HCT116 (cell line): ENCODE results near the gene MBP. TPM values are rescaled to one million over a fixed set of nuclear protein-coding genes. Genes with fewer than 3 reads are reported as not detected.

Experiments used
- ATAC-seq: fragments of 200-7000 bp; cut with Tn5 transposase; 2 replicates; pipeline ENCODE4 v1.9.1; 2020; ENCODE audit warnings: mild to moderate bottlenecking, moderate library complexity
- BruUV-seq: library from RNA; stranded (reverse); fragments of 400-500 nt; replicated peaks from 2 replicates; lab custom pipeline; 2021; lab: Mats Ljungman, UMichigan
- CTCF ChIA-PET: fragments of 300-600 bp; sonication (Branson Sonifier 250); formaldehyde crosslinking; loops from one replicate; lab custom pipeline; 2021; ENCODE audit warnings: antibody characterized with exemption; lab: Charles Lee
- POLR2A ChIA-PET: fragments of 300-600, 350-600 bp; sonication (Branson Sonifier 250); formaldehyde crosslinking; loops from one replicate; lab custom pipeline; 2021; ENCODE audit warnings: antibody characterized with exemption; lab: Charles Lee
- RAD21 ChIA-PET, 2 experiments: fragments of 300-600 bp; sonication (Branson Sonifier 250); formaldehyde crosslinking; loops; one replicate each; lab custom pipeline; 2023; ENCODE audit warnings: low total read pairs in 2 of 2; ENCODE audit not compliant: uncharacterized antibody in 2 of 2, unreplicated experiment in 2 of 2, low non-redundant PET in 1 of 2; lab: Charles Lee
- DNase-seq: peaks from one replicate; pipeline ENCODE4 v3.0.0-alpha.2; 2010; ENCODE audit warnings: low read depth, low spot score
- H2AFZ ChIP-seq: fragments of 200-600 bp; shearing (Covaris generic), sonication (generic); 2 replicates; pipeline ENCODE4 v1.6.1; 2017; ENCODE audit warnings: low read depth, mixed run types, mixed read lengths, antibody characterized with exemption, low read length; ENCODE audit not compliant: poor library complexity, severe bottlenecking
- H3K27ac ChIP-seq: 2 replicates; pipeline ENCODE4 v1.5.1; 2012; ENCODE audit warnings: low read depth, low read length
- H3K27me3 ChIP-seq: fragments of 200-600 bp; sonication (generic); 2 replicates; pipeline ENCODE4 v1.6.1; 2016; ENCODE audit warnings: mixed run types, low read length, mixed read lengths; ENCODE audit not compliant: insufficient read depth
- H3K36me3 ChIP-seq, 2 experiments: fragments of 200-500 bp in 1 of 2; fragments of 200-600 bp in 1 of 2; sonication (Bioruptor generic) in 1 of 2; sonication (generic) in 1 of 2; 2 replicates each; pipeline versions ENCODE4 v1.5.1 to v1.6.1; 2014 to 2016; ENCODE audit warnings: low read length in 2 of 2, inconsistent platforms in 1 of 2, mixed read lengths in 1 of 2, mixed run types in 1 of 2; ENCODE audit not compliant: insufficient read depth in 2 of 2, control insufficient read depth in 1 of 2
- H3K4me1 ChIP-seq, 2 experiments: fragments of 200-600 bp in 1 of 2; sonication (generic) in 1 of 2; 2 replicates each; pipeline versions ENCODE4 v1.5.1 to v1.6.1; 2012 to 2017; ENCODE audit warnings: low read length in 2 of 2, inconsistent platforms in 1 of 2, mild to moderate bottlenecking in 1 of 2, mixed read lengths in 1 of 2, mixed run types in 1 of 2, moderate library complexity in 1 of 2; ENCODE audit not compliant: insufficient read depth in 2 of 2, control insufficient read depth in 1 of 2
- H3K4me2 ChIP-seq: fragments of 200-600 bp; sonication (generic); 2 replicates; pipeline ENCODE4 v1.6.1; 2017; ENCODE audit warnings: mixed run types, low read length, mixed read lengths
- H3K4me3 ChIP-seq, 2 experiments: fragments of 200-600 bp in 1 of 2; sonication (generic) in 1 of 2; replicated peaks in 1 of 2; 2 replicates each; pipeline ENCODE4 v1.5.1; 2011 to 2016; ENCODE audit warnings: low read length in 2 of 2, control low read depth in 1 of 2, low read depth in 1 of 2, mild to moderate bottlenecking in 1 of 2, mixed read lengths in 1 of 2, mixed run types in 1 of 2
- H3K79me2 ChIP-seq: fragments of 200-600 bp; sonication (generic); 2 replicates; pipeline ENCODE4 v1.6.1; 2017; ENCODE audit warnings: mild to moderate bottlenecking, mixed run types, low read length, moderate library complexity, mixed read lengths; ENCODE audit not compliant: insufficient read depth
- H3K9ac ChIP-seq: fragments of 200-600 bp; sonication (generic); 2 replicates; pipeline ENCODE4 v1.6.1; 2016; ENCODE audit warnings: low read length, mixed read lengths
- H3K9me2 ChIP-seq: fragments of 200-600 bp; sonication (generic), shearing (Covaris generic); 2 replicates; pipeline ENCODE4 v1.6.1; 2017; ENCODE audit warnings: mixed run types, mild to moderate bottlenecking, moderate library complexity; ENCODE audit not compliant: insufficient read depth
- H3K9me3 ChIP-seq, 2 experiments: fragments of 200-500 bp in 1 of 2; fragments of 200-600 bp in 1 of 2; sonication (Bioruptor generic) in 1 of 2; sonication (generic) in 1 of 2; 2 replicates each; pipeline ENCODE4 v1.6.1; 2014 to 2017; ENCODE audit warnings: low read length in 2 of 2, mixed read lengths in 2 of 2, inconsistent platforms in 1 of 2, low read depth in 1 of 2, mild to moderate bottlenecking in 1 of 2, mixed run types in 1 of 2, moderate library complexity in 1 of 2; ENCODE audit not compliant: control insufficient read depth in 1 of 2, insufficient read depth in 1 of 2
- H4K20me1 ChIP-seq: fragments of 200-600 bp; sonication (generic), shearing (Covaris generic); 2 replicates; pipeline ENCODE4 v1.6.1; 2017; ENCODE audit warnings: mixed run types, mild to moderate bottlenecking, moderate library complexity; ENCODE audit not compliant: insufficient read depth
- CBX3 ChIP-seq: IDR thresholded peaks from 2 replicates; pipeline ENCODE4 v1.6.1; 2012; ENCODE audit warnings: low read depth
- CEBPB ChIP-seq: IDR thresholded peaks from 2 replicates; pipeline ENCODE4 v1.6.1; 2012; ENCODE audit warnings: low read depth
- CTCF ChIP-seq, 3 experiments: fragments of 200-600 bp in 1 of 3; sonication (generic) in 1 of 3; IDR thresholded peaks in 2 of 3; conservative IDR thresholded peaks in 1 of 3; 2 replicates each; pipeline ENCODE4 v1.5.1; 2012 to 2017; ENCODE audit warnings: low read depth in 2 of 3, low read length in 2 of 3, antibody characterized with exemption in 1 of 3, borderline replicate concordance in 1 of 3, control low read depth in 1 of 3, mild to moderate bottlenecking in 1 of 3, mixed read lengths in 1 of 3, mixed run types in 1 of 3, moderate library complexity in 1 of 3; ENCODE audit not compliant: insufficient read depth in 1 of 3
- ELF1 ChIP-seq: IDR thresholded peaks from 2 replicates; pipeline ENCODE4 v1.6.1; 2012; ENCODE audit warnings: low read depth, borderline replicate concordance
- EZH2 ChIP-seq: fragments of 200-600 bp; sonication (generic); IDR thresholded peaks from 2 replicates; pipeline ENCODE4 v1.6.1; 2017; ENCODE audit warnings: antibody characterized with exemption, mixed run types
- EZH2phosphoT487 ChIP-seq: fragments of 200-600 bp; IDR thresholded peaks from 2 replicates; pipeline ENCODE4 v1.6.1; 2018; ENCODE audit warnings: antibody characterized with exemption, borderline replicate concordance
- FOSL1 ChIP-seq: IDR thresholded peaks from 2 replicates; pipeline ENCODE4 v1.6.1; 2012; ENCODE audit warnings: low read depth
- JUND ChIP-seq: IDR thresholded peaks from 2 replicates; pipeline ENCODE4 v1.6.1; 2012
- RAD21 ChIP-seq: IDR thresholded peaks from 2 replicates; pipeline ENCODE4 v1.6.1; 2012; ENCODE audit warnings: low read depth, mild to moderate bottlenecking
- REST ChIP-seq: IDR thresholded peaks from 2 replicates; pipeline ENCODE4 v1.6.1; 2012; ENCODE audit warnings: low read depth
- SIN3A ChIP-seq: IDR thresholded peaks from 2 replicates; pipeline ENCODE4 v1.6.1; 2012; ENCODE audit warnings: low read depth
- SRF ChIP-seq: IDR thresholded peaks from 2 replicates; pipeline ENCODE4 v1.6.1; 2012; ENCODE audit warnings: low read depth
- TCF7L2 ChIP-seq: IDR thresholded peaks from 2 replicates; pipeline ENCODE4 v1.7.0; 2011; ENCODE audit warnings: borderline replicate concordance, inconsistent platforms; ENCODE audit not compliant: insufficient read depth, insufficient read length; ENCODE audit errors: extremely low read depth
- YY1 ChIP-seq: IDR thresholded peaks from 2 replicates; pipeline ENCODE4 v1.6.1; 2011; ENCODE audit warnings: low read length, low read depth, moderate library complexity, mild to moderate bottlenecking; ENCODE audit not compliant: insufficient replicate concordance; ENCODE audit errors: extremely low read depth
- ZFX ChIP-seq: fragments of 450-650 bp; IDR thresholded peaks from 2 replicates; pipeline ENCODE4 v1.6.1; 2017
- ZNF274 ChIP-seq: fragments of 200-500 bp; sonication (Bioruptor generic); IDR thresholded peaks from 2 replicates; pipeline ENCODE4 v1.6.1; 2014; ENCODE audit warnings: mild to moderate bottlenecking, low read depth, low read length, inconsistent platforms
- intact Hi-C: fragments of 100-400 bp; cut with micrococcal nuclease; formaldehyde crosslinking; loops from 2 replicates; pipeline ENCODE4 v1.10.0; 2022
- total RNA-seq: library from RNA; stranded (reverse); gene quantifications from one replicate; pipeline ENCODE4 v1.2.1, GENCODE V29; 2021; ENCODE audit not compliant: unreplicated experiment
- TF ChIP-seq, protein P1 (sequence below): IDR thresholded peaks from 2 replicates; pipeline ENCODE4 v1.6.1; 2012
- TF ChIP-seq, protein P2 (sequence below): IDR thresholded peaks from 2 replicates; pipeline ENCODE4 v1.6.1; 2012
- TF ChIP-seq, protein P3 (sequence below): IDR thresholded peaks from 2 replicates; pipeline ENCODE4 v1.6.1; 2011; ENCODE audit warnings: mild to moderate bottlenecking, low read length, moderate library complexity; ENCODE audit not compliant: insufficient replicate concordance; ENCODE audit errors: extremely low read depth

MBP gene
- total RNA-seq, 1 experiment from 2014 or later: 34.9 TPM

GRCh38 chr18:77164026-77164425 is 31.4 kb upstream of the MBP start:
- H3K27me3 ChIP-seq: no peaks in the 10 kb centered on the region
- H3K4me2 ChIP-seq: no peak overlapping the region
- intact Hi-C loops: no loop called here
- H2AFZ ChIP-seq: no peak overlapping the region
- no peaks in the 10 kb centered on the region for H3K9me3 ChIP-seq
- ATAC-seq: no peak
- DNase-seq: no peak
- BruUV-seq: no TSS peak
- H3K27ac ChIP-seq: no peak overlapping the region
- H3K36me3 ChIP-seq: no peaks in the 10 kb centered on the region
- no peaks in the 10 kb centered on the region for H3K9me2 ChIP-seq
- CTCF ChIA-PET: no interaction called here
- TF ChIP-seq EZH2phosphoT487: no peak
- TF ChIP-seq REST: no peak
- no peak for TF ChIP-seq RAD21
- no peak for TF ChIP-seq CTCF (IDR thresholded peaks at IDR 0.05 in 2 of 3, conservative IDR thresholded peaks at IDR 0.05 in 1 of 3; ENCODE audit: borderline replicate concordance in 1 of 3, insufficient read depth in 1 of 3, low read depth in 2 of 3, low read length in 2 of 3)
- TF ChIP-seq TCF7L2: no peak
- TF ChIP-seq, protein P1, sequence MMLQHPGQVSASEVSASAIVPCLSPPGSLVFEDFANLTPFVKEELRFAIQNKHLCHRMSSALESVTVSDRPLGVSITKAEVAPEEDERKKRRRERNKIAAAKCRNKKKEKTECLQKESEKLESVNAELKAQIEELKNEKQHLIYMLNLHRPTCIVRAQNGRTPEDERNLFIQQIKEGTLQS: no peak
- TF ChIP-seq SRF: no peak
- no peak for TF ChIP-seq ZNF274
- TF ChIP-seq, protein P2, sequence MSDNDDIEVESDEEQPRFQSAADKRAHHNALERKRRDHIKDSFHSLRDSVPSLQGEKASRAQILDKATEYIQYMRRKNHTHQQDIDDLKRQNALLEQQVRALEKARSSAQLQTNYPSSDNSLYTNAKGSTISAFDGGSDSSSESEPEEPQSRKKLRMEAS: no peak
- TF ChIP-seq CEBPB: no peak
- TF ChIP-seq ZFX: no peak
- TF ChIP-seq ELF1: no peak
- TF ChIP-seq JUND: no peak
- no peak for TF ChIP-seq EZH2
- TF ChIP-seq CBX3: no peak
- TF ChIP-seq SIN3A: no peak
- TF ChIP-seq, protein P3, sequence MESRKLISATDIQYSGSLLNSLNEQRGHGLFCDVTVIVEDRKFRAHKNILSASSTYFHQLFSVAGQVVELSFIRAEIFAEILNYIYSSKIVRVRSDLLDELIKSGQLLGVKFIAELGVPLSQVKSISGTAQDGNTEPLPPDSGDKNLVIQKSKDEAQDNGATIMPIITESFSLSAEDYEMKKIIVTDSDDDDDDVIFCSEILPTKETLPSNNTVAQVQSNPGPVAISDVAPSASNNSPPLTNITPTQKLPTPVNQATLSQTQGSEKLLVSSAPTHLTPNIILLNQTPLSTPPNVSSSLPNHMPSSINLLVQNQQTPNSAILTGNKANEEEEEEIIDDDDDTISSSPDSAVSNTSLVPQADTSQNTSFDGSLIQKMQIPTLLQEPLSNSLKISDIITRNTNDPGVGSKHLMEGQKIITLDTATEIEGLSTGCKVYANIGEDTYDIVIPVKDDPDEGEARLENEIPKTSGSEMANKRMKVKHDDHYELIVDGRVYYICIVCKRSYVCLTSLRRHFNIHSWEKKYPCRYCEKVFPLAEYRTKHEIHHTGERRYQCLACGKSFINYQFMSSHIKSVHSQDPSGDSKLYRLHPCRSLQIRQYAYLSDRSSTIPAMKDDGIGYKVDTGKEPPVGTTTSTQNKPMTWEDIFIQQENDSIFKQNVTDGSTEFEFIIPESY: no peak
- TF ChIP-seq FOSL1: no peak
- no peak for TF ChIP-seq YY1
- no peaks in the 10 kb centered on the region for H3K79me2 ChIP-seq
- RAD21 ChIA-PET: no interaction called here
- no peak overlapping the region for H3K4me3 ChIP-seq
- POLR2A ChIA-PET: no interaction called here
- no peaks in the 10 kb centered on the region for H4K20me1 ChIP-seq
- no peak overlapping the region for H3K9ac ChIP-seq
- H3K4me1 ChIP-seq: no peaks in the 10 kb centered on the region
